LNCAP (cell line): ENCODE data around the gene CDKAL1.

Experiments
- TF ChIP-seq, protein P1 (sequence below): fragments of 450-650 bp; IDR thresholded peaks from 2 replicates; pipeline ENCODE4 v1.5.1; 2017; ENCODE audit warnings: mild to moderate bottlenecking

CDKAL1 gene

DNA sequence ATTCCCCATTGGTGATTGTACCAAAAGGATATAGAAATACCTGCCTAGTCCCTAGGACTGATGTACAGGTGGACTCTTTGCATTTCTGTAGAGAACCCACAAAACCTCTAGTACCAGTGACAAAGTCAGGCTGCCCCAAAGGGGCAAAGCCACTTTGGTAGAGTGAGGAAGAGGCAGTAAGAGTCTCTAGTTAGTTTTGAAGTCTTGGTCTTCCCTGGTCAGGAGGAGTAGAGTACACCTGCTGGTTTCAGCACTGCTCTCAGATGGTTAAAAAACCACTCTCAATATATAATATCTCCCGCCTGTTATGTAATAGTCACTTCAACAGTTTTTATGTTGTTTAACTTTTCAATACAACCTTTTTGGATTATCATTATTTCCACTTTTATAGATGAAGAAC is 344.9 kb downstream of the CDKAL1 start:
- TF ChIP-seq, protein P1, sequence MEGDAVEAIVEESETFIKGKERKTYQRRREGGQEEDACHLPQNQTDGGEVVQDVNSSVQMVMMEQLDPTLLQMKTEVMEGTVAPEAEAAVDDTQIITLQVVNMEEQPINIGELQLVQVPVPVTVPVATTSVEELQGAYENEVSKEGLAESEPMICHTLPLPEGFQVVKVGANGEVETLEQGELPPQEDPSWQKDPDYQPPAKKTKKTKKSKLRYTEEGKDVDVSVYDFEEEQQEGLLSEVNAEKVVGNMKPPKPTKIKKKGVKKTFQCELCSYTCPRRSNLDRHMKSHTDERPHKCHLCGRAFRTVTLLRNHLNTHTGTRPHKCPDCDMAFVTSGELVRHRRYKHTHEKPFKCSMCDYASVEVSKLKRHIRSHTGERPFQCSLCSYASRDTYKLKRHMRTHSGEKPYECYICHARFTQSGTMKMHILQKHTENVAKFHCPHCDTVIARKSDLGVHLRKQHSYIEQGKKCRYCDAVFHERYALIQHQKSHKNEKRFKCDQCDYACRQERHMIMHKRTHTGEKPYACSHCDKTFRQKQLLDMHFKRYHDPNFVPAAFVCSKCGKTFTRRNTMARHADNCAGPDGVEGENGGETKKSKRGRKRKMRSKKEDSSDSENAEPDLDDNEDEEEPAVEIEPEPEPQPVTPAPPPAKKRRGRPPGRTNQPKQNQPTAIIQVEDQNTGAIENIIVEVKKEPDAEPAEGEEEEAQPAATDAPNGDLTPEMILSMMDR = no peak

DNA sequence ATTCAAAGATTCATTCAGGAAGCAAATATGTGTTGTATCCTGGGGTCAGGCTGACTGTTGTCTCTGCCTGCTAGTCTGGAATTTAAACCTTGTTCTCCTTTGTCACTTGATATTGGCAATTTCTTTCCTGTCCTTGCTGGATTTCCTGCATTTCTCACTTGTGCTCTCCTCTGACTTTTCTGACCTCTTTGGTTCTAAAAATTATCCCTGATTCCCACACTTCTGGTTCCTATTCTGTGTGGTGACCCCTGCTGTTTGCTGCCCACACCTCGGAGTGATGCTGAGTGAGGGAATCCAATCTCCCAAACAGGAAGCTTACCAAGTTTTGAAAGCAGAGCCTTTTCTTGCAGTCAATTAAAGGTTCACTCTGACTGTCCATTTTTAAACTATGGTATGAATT is 345.3 kb downstream of the CDKAL1 start:
- TF ChIP-seq, protein P1 = no peak

DNA sequence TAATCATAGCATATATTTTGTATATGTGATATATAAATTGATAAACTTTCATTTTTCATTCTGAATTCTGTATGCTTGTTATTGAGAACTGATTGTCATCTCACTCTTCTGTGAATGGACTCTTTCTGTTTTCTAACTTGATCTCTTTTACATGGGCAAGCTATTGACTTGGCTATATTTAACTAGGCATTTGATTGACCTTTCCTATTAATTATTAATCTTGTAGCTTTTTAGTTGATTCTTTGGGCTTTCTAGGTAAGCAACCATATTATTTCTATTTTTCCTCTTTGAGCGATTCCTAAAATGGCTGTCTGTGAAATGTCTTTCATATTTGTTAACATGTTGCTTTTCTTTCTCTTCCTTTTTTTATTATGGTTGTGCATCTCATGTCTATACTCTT is 347.1 kb downstream of the CDKAL1 start:
- TF ChIP-seq, protein P1 = no peak

DNA sequence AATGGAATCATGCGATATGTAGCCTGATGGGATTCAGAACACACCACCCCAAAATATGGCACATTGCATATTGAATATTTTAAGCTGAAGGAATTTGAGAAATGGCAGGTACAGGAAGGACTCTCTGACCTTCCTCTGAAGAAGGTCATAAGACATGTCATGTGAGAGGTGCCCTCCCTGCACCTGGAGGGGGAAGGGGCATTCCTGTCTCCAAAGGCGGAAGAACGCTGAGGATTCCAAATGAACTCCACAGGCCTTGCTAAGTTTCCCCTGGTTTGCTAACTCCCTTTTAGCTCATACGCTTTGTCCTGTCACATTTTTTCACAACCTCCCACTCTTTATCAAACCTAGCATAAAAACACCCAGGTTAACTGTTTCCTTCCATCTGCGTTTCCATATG is 347.8 kb downstream of the CDKAL1 start:
- TF ChIP-seq, protein P1 = no peak

DNA sequence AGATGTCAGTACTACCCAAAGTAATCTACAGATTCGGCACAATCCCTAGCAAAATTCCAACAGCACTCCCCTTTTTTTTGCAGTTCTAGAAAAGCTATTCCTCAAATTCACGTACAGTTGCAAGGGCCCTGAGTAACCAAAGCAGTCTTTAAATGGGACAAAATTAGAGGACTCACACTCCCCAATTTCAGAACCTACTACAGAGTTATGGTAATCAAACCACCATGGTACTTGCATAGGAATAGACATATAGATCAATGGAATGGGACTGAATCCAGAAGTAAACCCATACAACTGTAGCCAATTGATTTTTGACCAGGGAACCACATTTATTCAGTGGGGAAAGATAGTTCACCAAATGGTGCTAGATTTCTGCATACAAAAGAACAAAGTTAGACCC is 350.8 kb downstream of the CDKAL1 start:
- TF ChIP-seq, protein P1 = no peak

DNA sequence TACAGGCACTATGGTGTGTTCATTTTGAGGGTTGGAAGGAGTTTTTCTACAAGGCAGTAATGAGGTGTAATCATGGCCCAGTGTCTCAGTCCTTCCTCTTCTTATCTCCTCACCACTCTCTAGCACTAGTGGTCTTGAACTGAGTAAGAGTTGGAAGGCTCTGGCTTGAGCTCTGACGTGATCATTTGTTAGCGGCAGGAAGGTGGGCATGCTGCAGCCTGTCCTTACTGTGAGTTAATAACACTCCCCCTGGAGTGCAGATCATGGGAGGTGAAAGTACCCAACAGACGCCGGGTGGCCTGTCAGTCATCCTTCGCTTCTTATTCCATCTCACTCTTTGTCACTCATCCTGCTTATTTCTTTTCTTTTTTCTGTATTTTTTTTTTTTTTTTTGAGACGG is 356.9 kb downstream of the CDKAL1 start:
- TF ChIP-seq, protein P1 = no peak

DNA sequence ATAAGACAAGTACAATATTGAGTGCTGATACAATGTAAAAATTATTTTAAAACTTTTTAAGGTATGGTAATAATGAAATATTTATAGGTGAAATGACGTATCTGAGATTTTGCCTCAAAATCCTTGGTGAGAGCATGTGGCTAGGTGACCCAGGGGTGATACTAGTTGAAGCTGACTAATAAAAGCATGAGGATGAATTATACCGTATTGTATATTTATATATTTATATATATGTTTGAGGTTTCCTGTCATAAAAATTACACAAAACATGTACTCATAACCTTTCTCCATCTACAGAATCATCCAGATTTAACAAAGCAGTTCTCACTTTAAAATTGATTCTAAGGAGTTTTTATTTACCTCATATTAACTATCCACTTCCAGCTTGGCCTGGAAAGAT is 358.1 kb downstream of the CDKAL1 start:
- TF ChIP-seq, protein P1 = no peak

DNA sequence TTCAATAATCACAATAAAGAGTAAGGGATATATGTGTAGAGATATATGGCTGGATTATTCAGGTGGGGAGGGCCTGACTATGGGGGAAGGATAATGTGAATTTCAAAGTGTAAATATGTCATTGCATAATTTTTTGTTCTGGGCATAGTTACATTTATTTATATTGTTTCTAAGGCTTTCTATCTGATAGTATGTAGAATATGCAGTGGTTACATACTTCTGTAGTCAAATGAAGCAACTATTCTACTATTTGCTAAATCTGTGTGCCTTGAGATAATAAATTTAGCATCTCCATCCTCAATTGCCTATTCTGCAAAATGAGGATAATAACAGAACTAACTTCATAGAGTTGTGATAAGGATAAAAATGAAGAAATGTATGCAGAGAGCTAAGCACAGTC is 359.2 kb downstream of the CDKAL1 start:
- TF ChIP-seq, protein P1 = no peak
